ENCODE results near the gene AHCYL2.

DNA sequence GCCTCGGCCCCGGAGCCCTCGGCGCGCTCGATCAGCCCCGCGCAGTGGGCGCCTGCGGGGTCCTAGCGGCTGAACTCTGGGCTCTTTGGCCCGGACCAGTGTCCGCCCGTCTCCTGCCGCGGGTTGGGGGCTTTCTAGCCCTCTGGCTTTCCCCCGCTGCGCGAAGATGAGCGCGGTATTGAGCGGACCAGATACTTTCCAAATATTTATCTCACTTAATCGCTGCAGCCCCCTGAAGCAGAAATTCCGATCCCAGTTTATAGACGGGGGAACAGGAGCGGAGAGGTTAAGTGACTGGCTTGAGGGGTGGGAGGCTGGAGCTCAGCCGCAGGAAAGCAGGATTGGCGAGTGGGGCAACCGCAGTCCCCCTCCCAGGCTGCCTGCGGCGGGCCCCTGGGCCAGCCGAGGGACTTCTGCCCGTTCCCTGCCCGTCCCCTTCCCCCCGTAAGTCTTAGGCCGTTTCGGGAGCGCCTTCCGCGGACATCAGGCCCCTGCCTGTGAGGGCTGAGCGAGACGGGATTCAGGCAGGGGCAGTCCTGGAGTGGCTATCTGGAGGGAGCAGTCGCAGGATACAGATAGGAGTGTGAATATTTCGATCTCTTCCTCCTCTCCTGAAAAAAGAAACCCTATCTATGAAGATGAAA is 210.0 kb downstream of the AHCYL2 start:
- TF ChIP-seq, protein P1, sequence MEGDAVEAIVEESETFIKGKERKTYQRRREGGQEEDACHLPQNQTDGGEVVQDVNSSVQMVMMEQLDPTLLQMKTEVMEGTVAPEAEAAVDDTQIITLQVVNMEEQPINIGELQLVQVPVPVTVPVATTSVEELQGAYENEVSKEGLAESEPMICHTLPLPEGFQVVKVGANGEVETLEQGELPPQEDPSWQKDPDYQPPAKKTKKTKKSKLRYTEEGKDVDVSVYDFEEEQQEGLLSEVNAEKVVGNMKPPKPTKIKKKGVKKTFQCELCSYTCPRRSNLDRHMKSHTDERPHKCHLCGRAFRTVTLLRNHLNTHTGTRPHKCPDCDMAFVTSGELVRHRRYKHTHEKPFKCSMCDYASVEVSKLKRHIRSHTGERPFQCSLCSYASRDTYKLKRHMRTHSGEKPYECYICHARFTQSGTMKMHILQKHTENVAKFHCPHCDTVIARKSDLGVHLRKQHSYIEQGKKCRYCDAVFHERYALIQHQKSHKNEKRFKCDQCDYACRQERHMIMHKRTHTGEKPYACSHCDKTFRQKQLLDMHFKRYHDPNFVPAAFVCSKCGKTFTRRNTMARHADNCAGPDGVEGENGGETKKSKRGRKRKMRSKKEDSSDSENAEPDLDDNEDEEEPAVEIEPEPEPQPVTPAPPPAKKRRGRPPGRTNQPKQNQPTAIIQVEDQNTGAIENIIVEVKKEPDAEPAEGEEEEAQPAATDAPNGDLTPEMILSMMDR (IDR thresholded peaks at IDR 0.05; ENCODE audit: low read depth, low read length): no peak
- TF ChIP-seq MYC (IDR thresholded peaks at IDR 0.05; ENCODE audit: low read depth, low read length) (no peak), POLR2A (IDR thresholded peaks at IDR 0.05; ENCODE audit: extremely low read depth, insufficient read length) (no peak)

Data from NB4 (cell line).